Activated CD4-positive, alpha-beta T cell treated with anti-CD3 and anti-CD28 coated beads for 1 hour (primary cell): Measurements from ENCODE around the gene ARL15.

Experiments used
- DNase-seq: peaks from one replicate; pipeline ENCODE4 v3.0.0-alpha.2; 2020

The ARL15 gene

DNA sequence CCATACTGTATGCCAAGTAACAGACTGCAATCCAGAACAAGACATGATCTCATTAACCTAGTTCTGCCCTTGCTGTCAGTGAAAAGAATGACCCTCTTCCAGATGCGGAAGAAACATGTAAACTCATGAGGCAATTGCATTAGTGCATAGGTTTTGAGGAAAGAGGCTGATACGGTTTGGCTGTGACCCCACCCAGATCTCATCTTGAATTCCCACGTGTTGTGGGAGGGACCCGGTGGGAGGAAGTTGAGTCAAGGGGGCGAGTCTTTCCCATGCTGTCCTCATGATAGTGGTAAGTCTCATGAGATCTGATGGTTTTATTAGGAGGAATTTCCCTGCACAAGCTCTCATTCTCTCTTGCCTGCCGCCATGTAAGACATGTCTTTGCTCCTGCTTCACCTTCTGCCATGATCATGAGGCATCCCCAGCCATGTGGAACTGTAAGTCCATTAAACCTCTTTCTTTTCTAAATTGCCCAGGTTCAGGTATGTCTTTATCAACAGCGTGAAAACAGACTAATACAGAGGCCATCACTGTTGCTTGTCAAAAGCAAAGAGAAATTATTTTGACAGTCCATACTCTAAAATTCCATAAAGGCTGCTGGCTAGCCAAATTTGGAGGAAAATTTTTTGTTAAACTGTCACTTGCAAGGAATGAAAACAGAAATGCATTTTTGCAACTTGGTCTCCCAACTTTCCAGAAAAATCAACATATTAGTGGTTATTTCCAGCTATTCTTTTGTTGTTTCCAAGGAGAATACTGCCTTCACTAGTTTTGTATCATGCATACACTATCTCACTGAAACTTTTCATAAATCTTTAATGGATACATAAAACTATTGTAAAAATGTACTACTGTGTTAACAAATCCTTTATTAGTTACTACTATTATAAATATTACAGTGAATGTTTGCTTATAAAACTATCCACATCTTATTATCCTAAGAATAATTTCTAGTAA, 3.2 kb upstream of the ARL15 start:
- no peak for DNase-seq

DNA sequence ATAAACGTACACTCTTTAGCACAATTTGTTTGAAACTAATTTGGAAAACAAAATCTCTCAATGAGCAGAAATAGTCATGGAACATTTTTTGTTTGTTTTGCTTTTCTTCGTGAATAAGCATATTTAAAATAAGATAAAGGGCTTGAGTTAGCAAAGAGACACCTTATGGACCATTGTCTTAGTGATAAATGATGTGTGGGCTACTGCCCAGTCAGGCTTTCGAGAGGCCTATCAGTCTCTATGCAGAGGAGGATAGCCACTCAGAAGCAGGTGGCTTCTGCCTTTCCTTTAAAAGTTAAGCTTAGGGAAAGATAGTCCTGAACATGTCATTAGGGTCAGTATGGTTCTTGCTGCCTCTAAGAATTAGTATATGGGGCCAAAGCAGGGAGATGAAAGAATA, 2.1 kb upstream of the ARL15 start:
- DNase-seq = no peak

DNA sequence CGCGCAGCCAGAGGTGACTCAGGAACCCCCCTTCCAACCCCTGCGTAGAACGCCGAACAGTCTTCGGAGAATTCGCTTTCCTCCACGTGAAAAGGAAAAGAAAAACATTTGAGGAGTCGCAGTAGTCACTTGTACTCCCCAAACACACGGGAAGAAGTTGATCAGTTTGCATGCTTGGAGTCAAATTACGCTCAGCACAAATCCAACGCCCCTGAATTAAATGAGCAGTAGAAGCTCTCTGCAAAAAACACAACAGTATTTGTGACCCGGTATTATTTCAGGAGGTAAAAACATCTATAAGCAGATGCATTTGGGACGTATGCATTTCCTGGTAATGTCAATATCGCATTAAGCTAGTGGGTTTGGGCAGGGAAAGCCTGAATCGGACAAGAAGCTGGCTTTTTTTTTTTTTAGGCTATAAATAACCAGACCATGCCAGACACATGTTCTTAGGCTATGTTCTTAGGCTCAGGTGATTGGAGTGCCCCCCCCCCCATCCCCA, 854 bp upstream of the ARL15 start:
- no peak for DNase-seq

DNA sequence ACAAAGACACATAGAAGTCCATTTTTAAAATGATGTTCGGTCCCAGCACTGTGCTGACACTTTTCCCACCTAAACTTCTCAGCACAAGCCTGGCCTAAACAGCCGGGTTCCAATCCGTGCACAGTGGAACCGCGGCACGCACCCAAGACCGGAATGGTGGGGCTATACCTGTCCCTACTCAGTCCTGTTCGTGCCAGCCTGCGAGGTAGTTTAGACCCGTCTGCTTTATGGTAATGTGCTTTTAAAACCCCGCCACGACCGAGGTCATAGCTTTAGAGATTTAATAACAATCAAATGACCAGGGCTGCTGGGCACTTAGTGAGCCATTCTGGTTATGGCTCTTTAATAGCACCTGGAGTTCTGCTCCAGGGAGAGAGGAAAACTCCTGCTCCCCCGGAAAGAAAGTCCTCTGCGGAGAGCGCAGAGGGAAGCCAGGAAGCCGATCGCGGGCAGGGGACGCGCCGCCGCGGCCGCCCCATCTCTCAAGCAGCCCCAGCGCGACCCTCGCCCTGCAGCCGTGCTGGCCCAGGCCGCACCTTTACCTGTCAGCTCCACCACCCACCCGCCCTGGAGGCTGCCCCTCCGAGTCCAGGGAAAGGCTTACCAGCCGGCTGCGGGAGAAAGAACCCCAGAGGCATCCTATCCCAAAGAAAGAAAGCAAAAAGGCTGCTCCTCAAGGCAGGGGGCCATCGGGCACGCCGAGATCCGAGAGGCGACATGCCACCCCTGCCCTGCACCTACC, 511 bp downstream of the ARL15 start:
- peak; percentile 10 for DNase-seq

DNA sequence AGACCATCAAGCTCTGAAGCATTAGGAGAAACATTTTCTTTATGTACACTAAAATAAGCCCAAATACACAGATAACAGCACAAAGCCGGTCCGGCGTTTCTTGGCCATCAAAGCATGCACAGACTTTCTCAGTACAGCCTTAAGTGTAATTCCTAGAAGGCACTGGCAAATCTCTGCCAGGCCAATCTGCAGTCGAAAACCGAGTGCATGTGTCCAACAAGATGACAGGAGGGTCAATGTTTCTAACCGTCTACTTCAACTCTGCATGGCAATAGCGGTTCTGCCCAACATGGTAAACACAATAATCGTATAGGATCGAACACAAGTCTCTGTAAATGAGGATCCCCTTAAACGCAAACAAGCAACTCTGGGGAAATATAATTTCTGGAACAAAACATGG, 1.1 kb downstream of the ARL15 start:
- no peak for DNase-seq

DNA sequence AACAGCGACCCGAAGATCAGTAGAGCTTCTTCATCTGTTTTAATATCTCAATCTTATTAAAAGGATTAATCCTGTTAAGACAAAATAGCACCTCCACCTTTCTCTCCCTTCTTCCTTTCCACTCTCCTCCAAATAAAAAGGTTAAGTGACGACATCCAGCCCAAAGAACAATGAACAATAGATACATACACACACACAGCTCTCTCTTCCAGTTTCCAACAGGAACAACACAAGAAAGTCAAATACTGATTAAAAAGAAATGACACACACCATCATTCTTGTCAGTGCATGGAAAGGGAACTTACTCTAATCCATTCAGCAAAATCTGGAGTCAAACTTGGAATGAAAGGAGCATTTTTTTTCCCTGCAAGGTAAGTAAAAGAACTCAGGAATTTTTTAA, 2.8 kb downstream of the ARL15 start:
- no peak for DNase-seq

DNA sequence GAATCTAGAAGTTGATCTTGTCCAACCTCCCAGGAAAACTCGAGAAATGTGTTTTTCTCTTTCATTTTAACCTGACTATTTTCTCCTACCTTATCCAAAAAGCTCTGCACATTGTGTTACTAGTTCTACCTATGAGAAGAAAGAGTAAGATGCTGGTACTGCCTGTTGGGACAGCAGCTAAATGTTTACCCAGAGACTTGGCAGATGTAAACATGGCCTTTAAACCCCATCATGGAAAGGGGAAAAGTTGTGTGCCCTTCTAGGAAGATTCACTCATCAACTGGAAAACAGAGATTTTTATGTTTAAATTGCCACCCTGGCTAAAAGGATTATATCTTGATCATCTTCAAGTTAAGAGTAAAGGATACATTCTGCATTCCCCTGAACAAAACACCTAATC, 3.5 kb downstream of the ARL15 start:
- no peak for DNase-seq

DNA sequence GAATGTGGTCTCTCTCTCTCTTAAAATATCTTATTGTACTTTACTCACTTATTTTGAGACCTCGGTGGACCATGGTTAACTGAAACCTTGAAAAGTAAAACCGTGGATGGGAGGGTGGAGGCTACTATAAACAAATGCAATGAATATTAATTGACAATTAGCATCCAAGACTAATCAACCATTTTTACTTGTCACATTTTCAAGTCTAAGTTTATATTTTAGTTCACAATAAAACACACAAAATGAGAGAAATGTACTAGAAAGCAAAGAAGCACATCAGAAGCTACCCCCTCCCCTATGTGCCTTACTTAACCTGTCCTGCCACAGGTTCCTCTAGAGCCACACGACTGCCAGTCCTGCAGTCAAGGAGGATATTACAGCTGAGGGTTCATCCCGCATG, 4.6 kb downstream of the ARL15 start:
- no peak for DNase-seq

DNA sequence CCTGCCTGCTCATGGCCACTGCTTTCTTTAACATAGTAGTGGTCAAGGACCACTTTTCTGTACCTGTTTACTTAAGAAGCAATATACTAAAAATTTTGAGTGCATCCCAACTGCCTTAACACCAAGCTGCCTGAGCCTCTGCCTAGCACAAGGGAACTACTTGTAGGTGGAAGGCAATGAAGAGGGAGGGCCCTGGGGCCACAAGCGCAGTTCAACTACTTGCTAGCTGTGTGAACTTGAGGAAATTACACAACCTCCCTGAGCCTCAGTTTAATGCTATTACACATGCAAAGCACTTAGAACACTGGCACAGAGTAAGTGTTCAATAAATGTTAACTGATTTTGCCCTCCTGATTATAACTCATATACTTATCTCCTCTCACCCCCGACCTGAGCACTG, 6.3 kb downstream of the ARL15 start:
- DNase-seq = no peak

DNA sequence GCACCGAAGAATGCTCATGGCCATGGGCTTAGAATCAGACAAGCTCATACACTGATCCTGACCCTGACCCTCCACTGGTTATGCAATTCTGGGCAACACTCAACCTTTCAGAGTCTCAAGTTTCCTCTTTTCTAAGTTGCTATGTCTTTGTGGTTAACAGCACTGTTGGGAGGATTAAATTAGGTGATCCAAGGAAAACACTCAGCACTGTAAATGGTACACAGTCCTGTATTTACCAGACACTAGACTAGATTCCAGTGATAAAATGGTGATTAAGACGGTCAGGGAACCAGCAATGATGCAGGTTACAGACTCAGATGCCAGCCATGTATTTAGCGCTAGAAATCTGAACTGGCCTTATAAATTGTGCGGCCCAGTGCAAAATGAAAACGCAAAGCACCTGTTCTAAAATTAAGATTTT, 8.1 kb downstream of the ARL15 start:
- DNase-seq = no peak

DNA sequence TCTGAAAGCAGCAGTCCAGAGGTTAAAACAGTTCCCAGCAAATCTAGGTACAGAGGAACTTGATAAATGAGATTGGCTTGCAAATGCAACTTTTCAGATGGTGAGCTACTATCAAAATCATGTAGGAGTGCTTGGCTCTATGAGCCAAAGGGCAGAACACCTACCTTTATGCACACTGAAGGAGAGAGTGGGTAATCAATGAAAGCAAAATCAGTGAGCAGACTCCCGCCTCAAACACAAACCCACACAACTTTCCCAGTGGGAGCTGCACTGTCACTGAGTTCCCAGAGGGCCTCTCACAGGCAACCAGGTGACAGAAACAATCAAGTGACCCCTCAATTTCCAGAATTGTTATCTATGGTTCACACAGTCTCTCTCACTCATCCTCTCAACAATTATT, 8.5 kb downstream of the ARL15 start:
- DNase-seq = no peak

DNA sequence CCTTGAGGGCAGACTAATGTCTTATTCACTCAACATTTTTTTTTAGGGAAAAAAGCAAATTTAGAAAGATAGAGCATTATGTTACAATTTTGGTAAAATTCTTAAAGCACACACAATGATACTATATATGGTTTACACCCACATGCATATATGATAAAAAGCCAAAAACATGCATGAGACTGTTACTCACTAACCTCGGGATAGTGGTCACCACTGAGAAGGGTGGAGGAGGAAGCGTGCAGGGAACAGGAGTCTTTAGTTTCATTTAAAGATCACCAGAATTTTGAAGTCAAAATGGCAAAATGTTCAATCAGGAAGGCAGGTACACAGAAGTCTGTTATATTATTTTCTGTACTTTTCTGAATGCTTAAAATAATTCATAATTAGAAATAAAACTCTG, 9.2 kb downstream of the ARL15 start:
- DNase-seq = no peak

DNA sequence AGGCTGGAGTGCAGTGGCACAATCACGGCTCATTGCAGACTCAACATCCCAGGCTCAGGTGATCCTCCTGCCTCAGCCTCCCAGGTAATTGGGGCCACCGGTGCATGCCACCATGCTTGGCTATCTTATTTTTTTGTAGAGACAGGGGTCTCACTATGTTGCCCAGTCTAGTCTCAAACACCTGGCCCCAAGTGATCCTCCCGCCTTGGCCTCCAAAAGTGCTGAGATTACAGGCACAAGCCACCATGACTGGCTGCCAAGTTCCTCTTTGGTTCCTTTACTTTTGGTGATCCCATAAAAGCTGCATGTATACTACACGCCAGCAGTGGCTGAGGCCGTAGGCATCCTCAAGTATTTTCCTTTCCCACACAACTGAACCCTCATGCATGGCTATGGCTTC, 11.4 kb downstream of the ARL15 start:
- no peak for DNase-seq

DNA sequence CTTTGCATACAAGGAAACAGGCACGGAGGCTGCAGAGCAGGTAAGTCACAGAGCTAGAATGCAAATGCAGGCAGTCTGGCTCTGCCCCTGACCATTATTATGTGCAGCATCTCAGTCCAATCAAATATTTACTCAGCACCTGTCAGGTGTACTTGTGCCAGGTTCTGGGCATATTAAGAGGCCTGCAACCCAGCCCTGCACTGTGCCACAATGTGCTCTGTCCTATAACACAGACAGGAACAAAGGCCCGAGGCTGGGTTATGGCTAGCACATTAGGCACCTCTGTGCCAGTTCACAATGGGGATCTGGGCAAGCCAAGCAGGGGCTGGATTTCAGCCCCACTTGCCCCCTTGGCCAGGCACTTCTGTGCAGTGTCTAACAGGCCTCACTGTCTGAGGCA, 14.0 kb downstream of the ARL15 start:
- DNase-seq = no peak

DNA sequence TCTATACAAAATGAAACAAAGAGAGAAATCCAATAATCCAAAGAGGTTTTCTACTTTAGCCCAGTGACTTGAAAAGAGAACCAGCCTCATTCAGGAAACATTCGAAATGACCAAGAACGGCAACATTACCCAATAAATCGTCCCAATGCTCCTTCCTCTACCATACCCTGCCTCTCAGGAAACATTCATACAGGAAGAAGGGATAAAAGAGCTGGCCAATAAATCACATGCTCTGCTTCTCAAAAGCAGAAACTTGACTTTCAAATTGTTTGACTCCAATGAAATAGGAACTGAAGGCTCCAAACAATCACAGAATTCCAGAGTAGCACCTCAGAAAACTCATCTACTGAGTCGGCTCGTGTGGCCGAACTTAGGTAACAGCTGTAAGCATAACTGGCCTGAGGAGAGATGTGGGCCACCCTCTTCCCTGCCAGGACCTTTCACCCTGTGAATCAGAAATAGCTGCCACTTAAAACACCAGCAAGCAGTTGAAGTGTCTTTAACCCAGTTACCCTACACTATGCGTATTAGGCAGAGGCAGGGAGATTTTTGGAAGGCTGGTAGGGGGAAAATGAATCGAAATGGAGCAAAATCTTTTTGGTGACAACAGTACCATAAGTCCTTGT, 14.6 kb downstream of the ARL15 start:
- DNase-seq = no peak

DNA sequence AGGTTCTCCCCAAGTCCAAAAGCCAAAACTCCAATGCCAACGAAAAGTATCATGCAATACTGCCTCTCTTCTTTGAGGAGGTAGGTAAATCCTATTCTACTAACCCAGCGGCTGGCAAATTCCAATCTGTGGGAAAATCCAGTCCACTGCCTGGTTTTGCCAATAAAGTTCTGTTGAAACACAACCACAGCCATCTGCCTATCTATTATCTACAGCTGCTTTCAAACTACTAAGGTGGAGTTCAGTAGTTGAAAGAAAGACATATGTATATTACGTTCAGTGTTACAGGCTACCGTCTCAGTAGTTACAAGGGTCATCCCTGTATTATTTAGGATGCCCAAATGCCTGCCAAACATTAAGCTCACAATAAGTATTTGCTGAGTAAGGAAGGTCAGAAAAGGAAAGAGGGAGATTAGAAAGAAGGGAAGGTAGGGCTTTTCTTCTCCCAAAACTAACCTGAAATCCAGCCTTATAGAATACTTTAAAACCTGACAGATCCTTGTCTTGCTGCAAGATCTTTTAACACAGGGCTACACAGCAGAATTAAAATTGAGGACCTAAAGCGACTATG, 16.2 kb downstream of the ARL15 start:
- DNase-seq = no peak

DNA sequence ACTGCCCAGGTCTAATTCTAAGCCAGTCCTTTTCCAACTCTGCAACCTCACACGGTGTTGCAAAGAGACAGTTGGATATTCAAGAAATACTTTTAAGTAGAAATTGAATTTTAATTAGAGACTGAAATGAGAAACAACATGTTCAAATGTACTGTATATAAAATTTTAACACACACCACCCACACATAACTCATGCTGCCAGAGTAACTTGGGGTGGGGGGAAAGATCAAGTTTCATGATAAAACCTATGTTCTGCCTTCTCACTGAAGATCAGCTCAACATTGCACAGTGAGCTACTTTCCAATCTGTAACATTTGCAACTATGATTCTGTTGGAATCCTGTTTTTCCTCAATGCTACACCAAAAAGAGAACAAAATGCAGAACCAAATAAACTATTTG, 17.5 kb downstream of the ARL15 start:
- no peak for DNase-seq

DNA sequence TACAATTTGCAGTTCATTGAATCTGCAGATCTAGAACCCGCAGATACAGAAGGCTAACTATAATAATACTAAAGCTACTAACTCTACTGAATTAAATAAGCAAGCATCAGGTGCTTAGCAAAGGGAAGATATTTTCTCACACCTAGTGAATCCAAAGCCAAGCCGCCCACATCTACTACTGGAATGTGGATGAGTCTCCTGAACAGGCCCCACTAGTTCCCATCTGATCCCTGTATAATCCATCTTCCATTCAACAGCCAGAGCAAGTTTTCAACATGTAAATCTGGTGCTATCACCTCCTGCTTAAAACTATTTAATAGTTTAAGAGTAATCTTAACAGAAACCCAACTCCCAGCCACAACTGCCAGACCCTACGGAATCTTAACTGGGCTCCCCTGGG, 18.9 kb downstream of the ARL15 start:
- no peak for DNase-seq

DNA sequence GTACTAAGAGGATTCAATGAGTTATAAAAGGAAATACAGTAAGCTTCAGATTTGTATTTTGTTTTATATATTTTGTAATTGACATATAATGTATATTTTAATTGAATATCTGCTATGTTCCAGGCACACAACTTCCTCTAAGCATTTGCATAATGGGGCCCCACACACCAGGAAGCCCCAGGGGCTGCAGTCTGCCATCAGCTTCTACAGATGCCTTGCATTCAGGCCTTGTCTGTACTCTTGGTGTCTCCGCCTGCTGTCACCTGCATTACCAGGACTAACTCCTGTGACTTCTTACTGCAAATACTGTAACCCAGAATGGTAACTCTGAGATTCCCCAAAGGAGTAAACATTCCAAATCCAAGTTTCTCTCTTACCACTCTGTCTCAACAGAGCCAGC, 20.6 kb downstream of the ARL15 start:
- no peak for DNase-seq

DNA sequence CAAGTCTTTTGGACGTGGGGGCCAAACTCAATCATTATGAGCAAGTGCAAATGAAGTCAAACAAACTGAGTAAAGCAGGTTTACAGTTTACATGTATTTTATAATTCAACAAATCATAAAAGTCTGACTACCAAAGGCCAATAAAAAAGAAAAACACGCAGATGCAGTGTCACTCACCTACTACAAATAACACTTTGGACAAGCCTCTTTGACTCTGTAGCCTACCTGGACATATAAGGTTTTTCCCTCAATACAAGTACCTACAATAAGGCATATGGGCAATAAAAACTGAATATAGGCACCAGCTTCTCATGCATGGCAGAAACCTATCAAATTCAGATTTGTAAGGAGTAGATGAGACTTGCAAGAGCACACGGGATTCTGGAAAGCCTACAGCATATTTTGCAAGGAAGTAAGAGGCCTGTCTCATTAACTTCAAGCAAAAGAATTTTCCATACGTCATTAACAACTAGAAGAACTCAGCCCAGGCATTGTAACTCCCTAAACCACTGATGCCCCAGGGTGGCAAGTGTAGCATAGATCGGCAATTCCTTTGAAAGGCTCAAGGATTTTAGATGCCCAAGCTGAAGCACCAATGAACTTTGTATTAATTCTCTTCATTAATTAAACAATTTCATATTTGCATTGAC, 21.7 kb downstream of the ARL15 start:
- no peak for DNase-seq

DNA sequence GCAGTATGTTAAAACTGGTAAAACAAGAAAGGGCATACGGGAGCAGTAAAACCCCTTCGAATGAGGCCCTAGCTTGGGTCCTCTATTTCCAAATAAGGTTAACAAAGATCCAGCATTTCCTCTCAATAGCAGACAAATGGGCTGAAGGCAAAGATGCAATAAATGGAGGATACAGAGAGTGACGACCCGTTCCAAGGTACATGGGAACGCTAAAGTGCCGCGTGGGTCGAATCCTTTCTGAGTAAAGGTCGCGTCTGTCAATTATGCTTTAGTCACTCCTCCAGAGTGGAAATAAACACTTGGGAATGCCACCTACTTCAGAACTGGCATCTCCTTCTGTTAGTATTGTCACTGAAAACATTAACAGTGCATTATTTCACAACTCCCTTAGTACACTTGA, 24.7 kb downstream of the ARL15 start:
- DNase-seq = no peak

DNA sequence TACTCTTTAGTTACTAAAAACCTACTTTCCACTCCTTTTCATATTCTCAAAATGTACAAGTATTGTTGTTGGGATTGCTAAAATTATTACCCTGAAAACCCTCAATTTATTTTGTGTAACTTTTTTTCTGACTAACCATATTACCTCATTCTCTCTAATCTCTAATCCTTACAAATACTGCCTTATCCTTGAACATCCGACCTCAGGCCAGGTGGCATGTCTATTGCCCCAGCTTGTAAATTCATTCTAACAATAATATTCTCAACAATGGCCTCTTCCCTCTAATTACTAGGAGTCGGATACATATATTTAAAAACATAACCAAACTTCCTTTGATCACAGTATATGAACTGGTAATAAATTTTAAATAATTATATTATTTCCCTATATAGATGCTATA, 25.8 kb downstream of the ARL15 start:
- no peak for DNase-seq

DNA sequence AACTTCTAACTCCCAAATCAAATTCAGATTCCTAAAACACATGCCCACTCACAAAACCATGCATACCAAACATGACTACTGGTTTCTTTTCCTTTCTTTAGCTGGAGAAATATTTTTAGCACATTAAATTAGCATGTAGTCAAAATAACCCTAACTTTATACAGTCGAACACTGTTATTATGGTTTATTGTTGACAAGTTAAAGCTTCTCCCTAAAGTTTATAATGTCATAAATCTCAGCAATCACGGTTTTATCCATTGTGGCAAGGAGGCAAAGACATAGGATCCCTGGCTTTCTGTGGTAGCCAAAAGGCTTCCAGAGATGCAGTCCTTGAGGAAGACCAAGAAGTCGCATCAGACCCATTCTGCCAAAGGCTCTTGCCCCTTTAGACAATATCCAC, 27.5 kb downstream of the ARL15 start:
- no peak for DNase-seq
